BE2C (cell line): ENCODE measurements around the gene SFMBT2.

Experiments
- DNase-seq: peaks from one replicate; pipeline ENCODE4 v3.0.0-alpha.2; 2020
- H3K27me3 ChIP-seq: fragments of 250-450 bp; sonication (Bioruptor Pico); 2 replicates; pipeline ENCODE4 v1.5.1; 2020; ENCODE audit warnings: mild to moderate bottlenecking
- H3K36me3 ChIP-seq: fragments of 250-450 bp; sonication (Bioruptor Pico); 2 replicates; pipeline ENCODE4 v1.5.1; 2020; ENCODE audit warnings: mild to moderate bottlenecking
- H3K4me1 ChIP-seq: fragments of 250-450 bp; sonication (Bioruptor Pico); 2 replicates; pipeline ENCODE4 v1.5.1; 2020
- H3K4me3 ChIP-seq: 2 replicates; pipeline ENCODE4 v1.5.1; 2011; ENCODE audit warnings: low read depth, low read length
- H3K9me3 ChIP-seq: fragments of 250-450 bp; sonication (Bioruptor Pico); 2 replicates; pipeline ENCODE4 v1.5.1; 2020
- CTCF ChIP-seq: IDR thresholded peaks from 2 replicates; pipeline ENCODE4 v1.5.1; 2012; ENCODE audit warnings: mild to moderate bottlenecking, low read depth, low read length

The SFMBT2 gene

GRCh38 chr10:7260412-7260900 is 150.4 kb downstream of the SFMBT2 start:
- peak; percentile 39 for DNase-seq
- Histone ChIP-seq H3K27me3 (no peaks in the 10 kb centered on the region), H3K4me1 (peaks cover 50% of the 10 kb centered on the region), H3K9me3 (no peaks in the 10 kb centered on the region), H3K36me3 (no peaks in the 10 kb centered on the region), H3K4me3 (no peak overlapping the region)
- peak; percentile 75 for TF ChIP-seq CTCF

- no peak overlapping the region for H3K4me3 ChIP-seq
- DNase-seq, result peak; percentile 36
- H3K36me3 ChIP-seq, result no peaks in the 10 kb centered on the region; the same call in 1 of the 2 replicates
- H3K9me3 ChIP-seq, result no peaks in the 10 kb centered on the region
- no peaks in the 10 kb centered on the region for H3K27me3 ChIP-seq
- TF ChIP-seq CTCF, result no peak
- peaks cover 50% of the 10 kb centered on the region for H3K4me1 ChIP-seq
These were observed 151.8 kb downstream of the SFMBT2 start for GRCh38 chr10:7258948-7259523.

GRCh38 chr10:7255517-7255916 is 155.3 kb downstream of the SFMBT2 start:
- no peak for DNase-seq

GRCh38 chr10:7251696-7252465 is 159.0 kb downstream of the SFMBT2 start:
- Histone ChIP-seq H3K4me1 (peaks cover 33% of the 10 kb centered on the region), H3K9me3 (no peaks in the 10 kb centered on the region), H3K36me3 (no peaks in the 10 kb centered on the region; the same call in none of the 2 replicates), H3K4me3 (peak overlapping the region; percentile 39), H3K27me3 (no peaks in the 10 kb centered on the region)
- TF ChIP-seq CTCF, result no peak
- peak; percentile 83 for DNase-seq

More at GRCh38 chr10:7255517-7255916, 155.3 kb downstream of the SFMBT2 start:
- Histone ChIP-seq H3K9me3 (no peaks in the 10 kb centered on the region), H3K4me3 (no peak overlapping the region), H3K4me1 (peaks cover 52% of the 10 kb centered on the region), H3K36me3 (no peaks in the 10 kb centered on the region; the same call in none of the 2 replicates), H3K27me3 (no peaks in the 10 kb centered on the region)
- TF ChIP-seq CTCF, result no peak

- no peaks in the 10 kb centered on the region for H3K27me3 ChIP-seq
- H3K4me1 ChIP-seq, result peaks cover 24% of the 10 kb centered on the region
- H3K36me3 ChIP-seq, result peaks cover 4% of the 10 kb centered on the region
- no peaks in the 10 kb centered on the region for H3K9me3 ChIP-seq
- no peak overlapping the region for H3K4me3 ChIP-seq
- DNase-seq, result no peak
- TF ChIP-seq CTCF, result no peak
These were observed 160.6 kb downstream of the SFMBT2 start for GRCh38 chr10:7250236-7250635.
